NCI-H1694 treated with DMSO at 0.1 percent for 48 hours (cell line): ENCODE results near the gene BUD23.
A peak's percentile ranks its signal among the peaks of the same experiment; 100 is the strongest.

Source experiments
- DNase-seq: peaks from one replicate; lab custom pipeline; 2025; lab: John Stamatoyannopoulos, UW

BUD23 gene

GRCh38 chr7:73742753-73743641 lies 59.6 kb downstream of the BUD23 start:
- DNase-seq: no peak

DNA sequence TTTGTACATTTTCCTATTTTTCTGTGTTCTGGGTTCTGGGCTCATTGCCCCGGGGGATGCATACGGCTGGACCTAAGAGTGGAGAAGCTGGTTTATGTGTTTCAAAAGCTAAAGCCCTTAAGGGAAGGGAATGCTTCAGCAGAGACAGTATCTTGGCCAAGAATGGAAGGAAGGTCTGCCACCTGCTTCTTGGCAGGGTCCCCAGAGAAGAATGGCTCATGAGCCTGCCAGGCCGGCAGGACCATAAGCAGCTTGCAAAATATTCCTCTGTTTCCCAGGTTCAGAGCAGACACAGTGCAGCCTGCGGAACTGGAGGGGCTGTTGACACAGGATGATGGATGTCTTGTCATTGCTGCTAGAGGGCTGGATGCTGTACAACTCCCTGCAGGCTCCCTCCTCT lies 63.0 kb downstream of the BUD23 start:
- DNase-seq: peak; percentile 60
